ENCODE measurements around the gene RAPGEF5.
A peak's percentile ranks its signal among the peaks of the same experiment; 100 is the strongest.

RAPGEF5 gene, protein sequence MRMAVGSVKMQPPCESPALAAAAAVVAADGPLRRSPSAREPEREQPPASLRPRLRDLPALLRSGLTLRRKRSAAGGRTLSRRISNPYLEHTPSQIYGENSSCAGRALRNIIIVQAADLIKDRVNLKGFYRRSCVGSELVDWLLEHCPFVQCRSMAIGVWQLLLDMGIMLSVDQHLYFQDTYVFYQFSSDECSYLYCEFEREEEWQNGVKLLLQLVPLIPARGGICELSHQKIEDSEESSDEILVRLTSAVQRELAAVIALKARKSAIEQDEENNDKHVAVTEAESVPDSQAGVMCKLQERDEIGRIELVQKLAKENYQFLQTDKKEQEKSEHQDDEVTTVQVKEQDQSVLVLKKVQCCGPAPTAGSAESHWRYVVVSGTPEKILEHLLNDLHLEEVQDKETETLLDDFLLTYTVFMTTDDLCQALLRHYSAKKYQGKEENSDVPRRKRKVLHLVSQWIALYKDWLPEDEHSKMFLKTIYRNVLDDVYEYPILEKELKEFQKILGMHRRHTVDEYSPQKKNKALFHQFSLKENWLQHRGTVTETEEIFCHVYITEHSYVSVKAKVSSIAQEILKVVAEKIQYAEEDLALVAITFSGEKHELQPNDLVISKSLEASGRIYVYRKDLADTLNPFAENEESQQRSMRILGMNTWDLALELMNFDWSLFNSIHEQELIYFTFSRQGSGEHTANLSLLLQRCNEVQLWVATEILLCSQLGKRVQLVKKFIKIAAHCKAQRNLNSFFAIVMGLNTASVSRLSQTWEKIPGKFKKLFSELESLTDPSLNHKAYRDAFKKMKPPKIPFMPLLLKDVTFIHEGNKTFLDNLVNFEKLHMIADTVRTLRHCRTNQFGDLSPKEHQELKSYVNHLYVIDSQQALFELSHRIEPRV

GRCh38 chr7:22356701-22357310, at the start of gene RAPGEF5:
RAPGEF5 (minus strand) TSS chr7:22357154; CDS start chr7:22357060, 94 bp downstream.
- H3K4me3 ChIP-seq (ENCODE audit: low read depth, low read length), result peak within 1 kb of the TSS; percentile 66
- H2AFZ ChIP-seq (ENCODE audit: low read length, unreplicated experiment), result no peak within 1 kb of the TSS
- H3K27ac ChIP-seq (ENCODE audit: low read depth, low read length), result no peak within 1 kb of the TSS
- H3K36me3 ChIP-seq (ENCODE audit: insufficient read depth, low read length), result no peaks in the 10 kb centered on the region
- peaks cover 26% of the 10 kb centered on the region for H3K27me3 ChIP-seq (ENCODE audit: insufficient read depth, low read length)
- no peaks in the 10 kb centered on the region for H3K79me2 ChIP-seq (ENCODE audit: control insufficient read depth, insufficient read depth, low read length, unreplicated experiment)
- no peaks in the 10 kb centered on the region for H3K4me1 ChIP-seq (ENCODE audit: control insufficient read depth, insufficient read depth, low read length, unreplicated experiment)

- no peaks in the 10 kb centered on the region for H3K79me2 ChIP-seq (ENCODE audit: control insufficient read depth, insufficient read depth, low read length, unreplicated experiment)
- H3K27ac ChIP-seq (ENCODE audit: low read depth, low read length), result no peak overlapping the region
- no peak overlapping the region for H2AFZ ChIP-seq (ENCODE audit: low read length, unreplicated experiment)
- H3K36me3 ChIP-seq (ENCODE audit: insufficient read depth, low read length), result no peaks in the 10 kb centered on the region
- H3K27me3 ChIP-seq (ENCODE audit: insufficient read depth, low read length), result no peaks in the 10 kb centered on the region
- H3K4me1 ChIP-seq (ENCODE audit: control insufficient read depth, insufficient read depth, low read length, unreplicated experiment), result peaks cover 13% of the 10 kb centered on the region
- no peak overlapping the region for H3K4me3 ChIP-seq (ENCODE audit: low read depth, low read length)
Measured at GRCh38 chr7:22406715-22407114, 49.8 kb upstream of the RAPGEF5 start.

DNA sequence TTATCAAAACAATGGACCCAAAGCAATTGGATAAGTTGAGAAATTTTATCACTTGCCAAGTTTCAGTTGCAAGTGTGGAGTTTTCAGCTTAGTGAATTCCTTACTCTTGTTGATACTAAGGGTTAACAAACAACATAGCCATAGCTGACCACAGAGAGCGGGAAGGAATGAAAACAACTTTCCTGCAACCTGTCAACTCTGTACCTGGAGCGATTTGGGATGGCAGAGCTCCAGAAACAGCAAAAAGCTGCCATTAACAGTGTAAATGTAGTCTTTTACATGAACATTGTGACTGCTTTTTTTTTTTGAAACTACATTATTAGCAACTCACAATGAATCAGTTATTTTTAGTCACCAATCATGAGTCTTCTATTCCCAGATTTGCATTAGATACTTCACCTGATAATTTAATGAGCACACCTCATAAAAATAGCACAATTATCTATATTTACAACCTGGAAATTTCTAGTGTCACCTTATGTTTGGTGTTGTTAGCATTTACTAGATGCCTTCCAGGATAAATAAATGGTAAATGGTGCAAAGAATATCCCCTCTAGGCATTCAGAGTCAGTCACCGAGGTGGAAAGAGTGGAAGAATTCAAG, 47.6 kb upstream of the RAPGEF5 start:
- no peak overlapping the region for H2AFZ ChIP-seq (ENCODE audit: low read length, unreplicated experiment)
- H3K4me1 ChIP-seq (ENCODE audit: control insufficient read depth, insufficient read depth, low read length, unreplicated experiment), result peaks cover 17% of the 10 kb centered on the region
- H3K27ac ChIP-seq (ENCODE audit: low read depth, low read length), result no peak overlapping the region
- H3K27me3 ChIP-seq (ENCODE audit: insufficient read depth, low read length), result no peaks in the 10 kb centered on the region
- no peak overlapping the region for H3K4me3 ChIP-seq (ENCODE audit: low read depth, low read length)
- no peaks in the 10 kb centered on the region for H3K79me2 ChIP-seq (ENCODE audit: control insufficient read depth, insufficient read depth, low read length, unreplicated experiment)
- no peaks in the 10 kb centered on the region for H3K36me3 ChIP-seq (ENCODE audit: insufficient read depth, low read length)

DNA sequence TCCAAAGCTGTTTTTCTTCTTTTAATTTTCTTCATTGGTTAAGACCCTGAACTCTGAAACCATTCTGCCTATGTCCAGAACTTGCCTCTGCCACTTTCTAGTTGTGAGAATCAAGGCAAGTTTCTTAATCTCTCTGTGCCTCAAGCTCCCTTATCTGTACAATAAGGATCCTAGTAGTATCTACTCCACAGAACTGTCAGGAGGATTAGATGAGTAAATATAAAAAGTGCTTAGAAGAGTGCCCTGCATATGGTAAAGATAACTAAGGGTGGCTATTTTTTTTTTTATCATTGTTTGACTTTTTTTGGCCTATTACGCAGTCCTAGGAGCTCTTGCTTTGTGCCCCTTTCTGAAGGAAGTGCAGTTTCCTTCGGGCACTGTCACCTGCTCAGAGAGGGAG, 46.4 kb upstream of the RAPGEF5 start:
- H3K27me3 ChIP-seq (ENCODE audit: insufficient read depth, low read length), result no peaks in the 10 kb centered on the region
- H3K4me3 ChIP-seq (ENCODE audit: low read depth, low read length), result no peak overlapping the region
- H3K4me1 ChIP-seq (ENCODE audit: control insufficient read depth, insufficient read depth, low read length, unreplicated experiment), result peaks cover 17% of the 10 kb centered on the region
- H3K27ac ChIP-seq (ENCODE audit: low read depth, low read length), result no peak overlapping the region
- no peaks in the 10 kb centered on the region for H3K79me2 ChIP-seq (ENCODE audit: control insufficient read depth, insufficient read depth, low read length, unreplicated experiment)
- H2AFZ ChIP-seq (ENCODE audit: low read length, unreplicated experiment), result no peak overlapping the region
- H3K36me3 ChIP-seq (ENCODE audit: insufficient read depth, low read length), result no peaks in the 10 kb centered on the region

- Histone ChIP-seq H3K4me1 (ENCODE audit: control insufficient read depth, insufficient read depth, low read length, unreplicated experiment) (peaks cover 17% of the 10 kb centered on the region), H3K4me3 (ENCODE audit: low read depth, low read length) (no peak overlapping the region), H3K79me2 (ENCODE audit: control insufficient read depth, insufficient read depth, low read length, unreplicated experiment) (no peaks in the 10 kb centered on the region), H3K27me3 (ENCODE audit: insufficient read depth, low read length) (no peaks in the 10 kb centered on the region), H3K27ac (ENCODE audit: low read depth, low read length) (no peak overlapping the region), H3K36me3 (ENCODE audit: insufficient read depth, low read length) (no peaks in the 10 kb centered on the region), H2AFZ (ENCODE audit: low read length, unreplicated experiment) (no peak overlapping the region)
Measured at GRCh38 chr7:22402250-22402649, 45.3 kb upstream of the RAPGEF5 start.

DNA sequence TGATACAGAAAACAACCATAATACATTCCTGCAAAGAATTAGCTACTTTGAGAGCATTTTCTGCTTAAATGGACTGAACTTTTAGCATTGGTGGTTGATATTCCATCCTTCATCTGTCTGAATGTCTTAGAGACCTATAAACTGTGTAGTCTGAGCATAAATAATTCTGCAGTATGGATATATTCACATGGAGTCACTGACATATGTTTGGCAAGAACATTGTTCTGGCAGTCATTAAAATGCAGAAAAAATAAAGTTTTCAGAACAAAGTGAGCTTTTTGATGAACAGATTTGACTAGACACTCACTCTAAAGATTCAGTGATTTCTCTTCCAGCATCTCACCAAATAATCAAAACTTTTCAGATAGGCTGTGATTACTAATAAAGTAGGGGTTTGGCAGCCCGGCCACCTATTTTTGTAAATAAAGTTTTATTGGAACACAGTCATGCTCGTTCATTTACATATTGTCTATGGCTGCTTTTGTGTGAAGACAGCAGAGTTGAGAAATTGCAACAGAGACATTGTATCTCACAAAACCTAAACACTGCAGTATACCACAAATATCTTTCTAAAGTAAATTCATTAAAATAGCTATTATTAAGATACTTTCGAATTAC, 44.1 kb upstream of the RAPGEF5 start:
- H3K4me3 ChIP-seq (ENCODE audit: low read depth, low read length), result no peak overlapping the region
- H3K27ac ChIP-seq (ENCODE audit: low read depth, low read length), result no peak overlapping the region
- peaks cover 17% of the 10 kb centered on the region for H3K4me1 ChIP-seq (ENCODE audit: control insufficient read depth, insufficient read depth, low read length, unreplicated experiment)
- no peaks in the 10 kb centered on the region for H3K79me2 ChIP-seq (ENCODE audit: control insufficient read depth, insufficient read depth, low read length, unreplicated experiment)
- no peaks in the 10 kb centered on the region for H3K36me3 ChIP-seq (ENCODE audit: insufficient read depth, low read length)
- no peak overlapping the region for H2AFZ ChIP-seq (ENCODE audit: low read length, unreplicated experiment)
- H3K27me3 ChIP-seq (ENCODE audit: insufficient read depth, low read length), result no peaks in the 10 kb centered on the region

GRCh38 chr7:22400150-22400814, 43.3 kb upstream of the RAPGEF5 start:
- Histone ChIP-seq H3K27me3 (ENCODE audit: insufficient read depth, low read length) (no peaks in the 10 kb centered on the region), H2AFZ (ENCODE audit: low read length, unreplicated experiment) (no peak overlapping the region), H3K36me3 (ENCODE audit: insufficient read depth, low read length) (no peaks in the 10 kb centered on the region), H3K27ac (ENCODE audit: low read depth, low read length) (no peak overlapping the region), H3K4me1 (ENCODE audit: control insufficient read depth, insufficient read depth, low read length, unreplicated experiment) (peaks cover 17% of the 10 kb centered on the region), H3K79me2 (ENCODE audit: control insufficient read depth, insufficient read depth, low read length, unreplicated experiment) (no peaks in the 10 kb centered on the region), H3K4me3 (ENCODE audit: low read depth, low read length) (no peak overlapping the region)

DNA sequence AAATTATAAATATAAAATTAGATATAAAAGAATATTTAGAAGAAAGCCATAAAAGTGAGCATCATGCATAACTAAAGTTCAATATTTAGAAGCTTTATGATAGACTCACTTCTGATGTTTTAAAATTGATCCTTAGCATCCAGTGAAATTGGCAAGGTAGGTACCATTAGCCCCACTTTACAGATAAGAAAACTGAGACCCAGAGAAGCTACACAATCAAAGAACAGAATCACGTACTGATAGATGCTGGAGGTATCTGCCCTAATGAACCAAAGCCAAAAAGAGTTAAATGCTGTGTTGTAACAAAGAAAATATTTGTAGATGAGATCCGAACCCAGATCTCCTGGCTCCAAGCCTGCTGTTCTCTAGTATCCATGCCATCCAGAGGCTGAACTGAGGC, 42.6 kb upstream of the RAPGEF5 start:
- H3K36me3 ChIP-seq (ENCODE audit: insufficient read depth, low read length), result no peaks in the 10 kb centered on the region
- no peak overlapping the region for H2AFZ ChIP-seq (ENCODE audit: low read length, unreplicated experiment)
- H3K27ac ChIP-seq (ENCODE audit: low read depth, low read length), result no peak overlapping the region
- peaks cover 17% of the 10 kb centered on the region for H3K4me1 ChIP-seq (ENCODE audit: control insufficient read depth, insufficient read depth, low read length, unreplicated experiment)
- H3K79me2 ChIP-seq (ENCODE audit: control insufficient read depth, insufficient read depth, low read length, unreplicated experiment), result no peaks in the 10 kb centered on the region
- no peak overlapping the region for H3K4me3 ChIP-seq (ENCODE audit: low read depth, low read length)
- H3K27me3 ChIP-seq (ENCODE audit: insufficient read depth, low read length), result no peaks in the 10 kb centered on the region

DNA sequence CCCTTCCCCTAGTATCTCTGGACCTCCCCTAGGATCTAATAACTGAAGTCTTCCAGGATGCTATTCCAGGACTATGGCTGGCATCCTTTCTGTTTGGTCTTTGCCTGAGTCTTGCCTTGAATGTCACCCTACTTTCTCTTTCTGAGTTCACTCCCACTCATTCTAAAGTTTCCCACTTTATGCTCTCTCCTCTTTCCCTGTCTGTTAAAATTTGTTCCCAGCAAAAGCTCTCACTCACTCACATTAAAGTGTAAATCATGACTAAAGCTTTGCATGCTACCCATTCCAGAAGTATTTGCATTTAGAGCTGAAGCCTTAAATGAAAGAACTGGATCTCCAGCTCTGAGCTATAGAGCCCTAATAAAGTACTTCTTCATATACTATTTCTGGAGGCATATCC, 42.1 kb upstream of the RAPGEF5 start:
- no peaks in the 10 kb centered on the region for H3K36me3 ChIP-seq (ENCODE audit: insufficient read depth, low read length)
- H2AFZ ChIP-seq (ENCODE audit: low read length, unreplicated experiment), result no peak overlapping the region
- no peak overlapping the region for H3K27ac ChIP-seq (ENCODE audit: low read depth, low read length)
- no peaks in the 10 kb centered on the region for H3K79me2 ChIP-seq (ENCODE audit: control insufficient read depth, insufficient read depth, low read length, unreplicated experiment)
- H3K27me3 ChIP-seq (ENCODE audit: insufficient read depth, low read length), result no peaks in the 10 kb centered on the region
- H3K4me3 ChIP-seq (ENCODE audit: low read depth, low read length), result no peak overlapping the region
- peaks cover 17% of the 10 kb centered on the region for H3K4me1 ChIP-seq (ENCODE audit: control insufficient read depth, insufficient read depth, low read length, unreplicated experiment)

GRCh38 chr7:22397981-22398380, 41.0 kb upstream of the RAPGEF5 start:
- Histone ChIP-seq H3K36me3 (ENCODE audit: insufficient read depth, low read length) (no peaks in the 10 kb centered on the region), H3K27ac (ENCODE audit: low read depth, low read length) (no peak overlapping the region), H2AFZ (ENCODE audit: low read length, unreplicated experiment) (no peak overlapping the region), H3K27me3 (ENCODE audit: insufficient read depth, low read length) (no peaks in the 10 kb centered on the region), H3K4me1 (ENCODE audit: control insufficient read depth, insufficient read depth, low read length, unreplicated experiment) (peaks cover 17% of the 10 kb centered on the region), H3K4me3 (ENCODE audit: low read depth, low read length) (no peak overlapping the region), H3K79me2 (ENCODE audit: control insufficient read depth, insufficient read depth, low read length, unreplicated experiment) (no peaks in the 10 kb centered on the region)

Measured in ACC112 (cell line).